ENCODE data around the gene CRYGS. TPM values are rescaled to one million over a fixed set of nuclear protein-coding genes. Genes with fewer than 3 reads are reported as not detected.
"Not testable (repeated sequence)": the region's sequence is repeated elsewhere in the genome, so short reads cannot be mapped to it uniquely, and the experiment has no call there.

CRYGS gene
- total RNA-seq, 6 experiments from 2014 or later: 0.86 to 2.6 (median 1.5) TPM

DNA sequence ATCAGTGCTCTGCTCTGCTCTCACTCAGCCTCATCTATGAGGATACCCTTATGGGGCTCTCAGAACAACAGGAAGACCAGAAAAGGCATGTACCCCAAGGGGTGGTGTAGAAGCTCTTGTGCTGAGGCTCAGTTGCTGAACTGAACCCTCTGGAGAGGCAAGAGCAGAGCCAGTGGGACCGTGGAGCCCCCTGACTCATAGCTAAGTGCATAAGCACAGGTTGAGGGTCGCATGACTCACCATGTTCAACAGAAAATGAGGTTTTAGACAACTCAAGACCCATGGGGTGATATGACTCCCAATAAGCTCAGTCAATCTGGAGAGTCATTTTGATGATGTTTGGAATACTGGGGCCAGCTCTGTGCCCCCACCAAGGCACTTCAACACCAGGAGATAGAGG lies 37.3 kb downstream of the CRYGS start:
- no peak for DNase-seq
- H3K36me3 ChIP-seq: no peaks in the 10 kb centered on the region

GRCh38 chr3:186506191-186506739 lies 37.9 kb downstream of the CRYGS start:
- Histone ChIP-seq H3K27me3 (no peaks in the 10 kb centered on the region), H3K4me3 (no peak overlapping the region), H3K4me1 (no peaks in the 10 kb centered on the region), H3K36me3 (no peaks in the 10 kb centered on the region), H3K9me3 (no peaks in the 10 kb centered on the region), H3K27ac (no peak overlapping the region)
- DNase-seq (no peak), ATAC-seq (peak; percentile 57 to 74 (median 68))
- TF ChIP-seq CTCF (IDR thresholded peaks at IDR 0.05): no peak
- no peak for TF ChIP-seq POLR2A (IDR thresholded peaks at IDR 0.05)
- 36% methylated on average over 3 of the region's 3 CpGs for WGBS (ENCODE audit: insufficient coverage, low coverage, low lambda C conversion rate, missing lambda C conversion rate)
- intact Hi-C loops (cut with DNase I): no loop called here

More for the DNA sequence above, 37.3 kb downstream of the CRYGS start:
- intact Hi-C loops (cut with DNase I): no loop called here
- Histone ChIP-seq H3K4me1 (no peaks in the 10 kb centered on the region), H3K27ac (peak overlapping the region in 1 of 3 donors; percentile 31), H3K4me3 (no peak overlapping the region), H3K9me3 (no peaks in the 10 kb centered on the region), H3K27me3 (no peaks in the 10 kb centered on the region)
- no peak for TF ChIP-seq POLR2A (IDR thresholded peaks at IDR 0.05)
- TF ChIP-seq CTCF (IDR thresholded peaks at IDR 0.05): no peak
- 39% methylated on average over 2 of the region's 2 CpGs for WGBS (ENCODE audit: insufficient coverage, low coverage, low lambda C conversion rate, missing lambda C conversion rate)
- ATAC-seq: no peak

DNA sequence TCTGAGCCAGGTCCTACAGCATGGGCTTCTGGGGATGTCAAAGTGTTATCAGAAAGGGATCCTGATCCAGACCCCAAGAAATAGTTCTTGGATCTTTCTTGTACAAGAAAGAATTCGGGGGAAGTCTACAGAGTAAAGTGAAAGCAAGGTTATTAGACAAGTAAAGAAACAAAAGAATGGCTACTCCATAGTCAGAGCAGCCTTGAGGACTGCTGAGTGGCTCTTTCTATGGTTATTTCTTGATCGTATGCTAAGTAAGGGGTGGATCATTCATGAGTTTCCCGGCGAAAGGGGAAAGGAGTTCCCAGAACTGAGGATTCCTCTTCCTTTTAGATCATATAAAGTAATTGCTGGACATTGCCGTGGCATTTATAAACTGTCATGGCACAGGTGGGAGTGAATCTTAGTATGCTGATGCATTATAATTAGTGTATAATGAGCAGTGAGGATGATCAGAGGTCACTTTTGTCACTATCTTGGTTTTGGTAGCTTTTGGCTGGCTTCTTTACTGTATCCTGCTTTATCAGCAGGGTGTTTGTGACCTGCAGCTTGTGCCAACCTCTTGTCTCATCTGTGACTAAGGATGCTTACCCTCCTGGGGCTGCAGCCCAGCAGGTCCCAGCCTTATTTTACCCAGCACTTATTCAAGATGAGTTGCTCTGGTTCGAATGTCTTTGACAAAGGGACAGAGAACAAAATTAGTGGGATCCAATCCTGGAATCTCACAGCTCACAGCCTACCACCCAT lies 41.0 kb downstream of the CRYGS start:
- 42% methylated on average over 5 of the region's 6 CpGs for WGBS (ENCODE audit: insufficient coverage, low coverage, low lambda C conversion rate, missing lambda C conversion rate)
- intact Hi-C loops (cut with DNase I): no loop called here
- no peaks in the 10 kb centered on the region for H3K36me3 ChIP-seq
- ATAC-seq (no peak), DNase-seq (no peak)
- no peaks in the 10 kb centered on the region for H3K9me3 ChIP-seq
- H3K4me3 ChIP-seq: no peak overlapping the region
- no peaks in the 10 kb centered on the region for H3K27me3 ChIP-seq
- TF ChIP-seq CTCF (IDR thresholded peaks at IDR 0.05): no peak
- no peak for TF ChIP-seq POLR2A (IDR thresholded peaks at IDR 0.05)
- H3K4me1 ChIP-seq: no peaks in the 10 kb centered on the region
- no peak overlapping the region for H3K27ac ChIP-seq

DNA sequence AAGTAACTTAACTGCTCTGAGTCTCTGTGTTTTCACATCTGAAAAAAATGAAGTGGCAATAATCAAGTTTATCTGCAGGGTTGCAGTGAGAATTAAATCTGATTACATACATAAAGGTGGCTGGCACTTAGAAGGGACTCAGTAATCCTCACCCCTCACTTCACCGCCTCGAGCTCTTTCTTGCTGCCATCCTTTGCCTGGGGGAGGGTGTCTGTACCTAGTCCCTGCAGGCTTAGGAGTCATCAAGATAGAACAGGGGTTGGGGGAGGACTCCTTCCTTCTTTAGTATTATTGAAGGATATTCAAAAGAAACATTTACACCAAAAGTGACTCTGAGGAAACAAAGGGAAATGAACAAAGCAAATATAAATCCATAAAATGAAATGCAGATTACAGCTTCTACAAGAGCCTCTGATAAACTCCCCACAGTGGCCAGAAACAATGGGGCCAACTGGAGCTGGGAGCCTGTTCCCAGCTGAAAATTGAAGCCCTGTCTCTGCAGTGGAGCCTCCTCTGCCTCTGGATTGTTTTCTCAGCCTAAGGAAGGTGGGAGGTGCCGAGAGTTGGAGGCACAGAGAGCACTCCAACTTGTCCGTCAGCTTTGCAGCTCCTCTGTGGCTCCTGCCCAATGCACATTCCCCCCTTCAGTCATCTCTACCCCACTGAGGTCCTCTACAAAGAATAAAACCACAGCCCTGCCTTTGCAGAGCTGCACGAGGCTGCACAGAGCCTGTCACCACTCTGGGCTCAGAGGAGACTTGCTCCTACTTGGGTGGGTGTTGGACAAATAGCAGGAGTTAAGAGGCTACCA lies 41.8 kb downstream of the CRYGS start:
- TF ChIP-seq CTCF (IDR thresholded peaks at IDR 0.05): no peak
- peak in 1 of 4 donors; percentile 33 for ATAC-seq
- no peaks in the 10 kb centered on the region for H3K27me3 ChIP-seq
- no peaks in the 10 kb centered on the region for H3K9me3 ChIP-seq
- DNase-seq: no peak
- WGBS (ENCODE audit: insufficient coverage, low coverage, low lambda C conversion rate, missing lambda C conversion rate): 48% methylated on average over 4 of the region's 5 CpGs
- H3K4me3 ChIP-seq: no peak overlapping the region
- no peaks in the 10 kb centered on the region for H3K4me1 ChIP-seq
- H3K36me3 ChIP-seq: no peaks in the 10 kb centered on the region
- intact Hi-C loops (cut with DNase I): no loop called here
- H3K27ac ChIP-seq: no peak overlapping the region

- intact Hi-C loops (cut with DNase I); H3K27me3 ChIP-seq; ATAC-seq; H3K4me1 ChIP-seq; DNase-seq; H3K27ac ChIP-seq; H3K36me3 ChIP-seq; H3K9me3 ChIP-seq; H3K4me3 ChIP-seq: not testable (repeated sequence)
- WGBS (ENCODE audit: insufficient coverage, low coverage, low lambda C conversion rate, missing lambda C conversion rate): 46% methylated on average over 3 of the region's 3 CpGs
Measured at GRCh38 chr3:186499949-186500348, 44.2 kb downstream of the CRYGS start.

GRCh38 chr3:186498022-186498421 lies 46.2 kb downstream of the CRYGS start:
- 80% methylated on average over 1 of the region's 2 CpGs for WGBS (ENCODE audit: insufficient coverage, low coverage, low lambda C conversion rate, missing lambda C conversion rate)
- H3K36me3 ChIP-seq; H3K27ac ChIP-seq; H3K27me3 ChIP-seq; intact Hi-C loops (cut with DNase I); DNase-seq; ATAC-seq; H3K9me3 ChIP-seq; H3K4me3 ChIP-seq; H3K4me1 ChIP-seq: not testable (repeated sequence)
